IPS DF 19.7 (cell line): Measurements from ENCODE around the gene SMYD3.

Source experiments
- DNase-seq: peaks from one replicate; pipeline ENCODE4 v3.0.0-alpha.2; 2013; ENCODE audit warnings: low read depth, low spot score

The SMYD3 gene

GRCh38 chr1:246470585-246470984 lies 36.5 kb downstream of the SMYD3 start:
- no peak for DNase-seq

GRCh38 chr1:246462986-246463385 lies 44.1 kb downstream of the SMYD3 start:
- DNase-seq, result no peak

- DNase-seq, result no peak
These were observed 46.7 kb downstream of the SMYD3 start for GRCh38 chr1:246460406-246460805.

GRCh38 chr1:246459221-246459620 lies 47.9 kb downstream of the SMYD3 start:
- DNase-seq, result peak; percentile 20

GRCh38 chr1:246455476-246455875 lies 51.6 kb downstream of the SMYD3 start:
- no peak for DNase-seq

GRCh38 chr1:246454655-246455054 lies 52.4 kb downstream of the SMYD3 start:
- no peak for DNase-seq

GRCh38 chr1:246450611-246451251 lies 56.3 kb downstream of the SMYD3 start:
- DNase-seq, result no peak

- no peak for DNase-seq
These were observed 58.7 kb downstream of the SMYD3 start for GRCh38 chr1:246448373-246448772.

- no peak for DNase-seq
These were observed 59.6 kb downstream of the SMYD3 start for GRCh38 chr1:246447501-246447900.

- no peak for DNase-seq
These were observed 61.6 kb downstream of the SMYD3 start for GRCh38 chr1:246445503-246445902.

GRCh38 chr1:246444617-246445016 lies 62.5 kb downstream of the SMYD3 start:
- DNase-seq, result no peak

- no peak for DNase-seq
These were observed 69.1 kb downstream of the SMYD3 start for GRCh38 chr1:246437961-246438360.

GRCh38 chr1:246435421-246436041 lies 71.5 kb downstream of the SMYD3 start:
- no peak for DNase-seq

GRCh38 chr1:246434335-246434734 lies 72.7 kb downstream of the SMYD3 start:
- no peak for DNase-seq

- no peak for DNase-seq
These were observed 78.4 kb downstream of the SMYD3 start for GRCh38 chr1:246428542-246429308.

- DNase-seq, result no peak
These were observed 79.5 kb downstream of the SMYD3 start for GRCh38 chr1:246427611-246428010.

- DNase-seq, result no peak
These were observed 81.2 kb downstream of the SMYD3 start for GRCh38 chr1:246425895-246426294.

GRCh38 chr1:246425139-246425794 lies 81.8 kb downstream of the SMYD3 start:
- DNase-seq, result no peak

GRCh38 chr1:246420300-246420699 lies 86.8 kb downstream of the SMYD3 start:
- no peak for DNase-seq

- no peak for DNase-seq
These were observed 88.3 kb downstream of the SMYD3 start for GRCh38 chr1:246418565-246419312.

- no peak for DNase-seq
These were observed 89.1 kb downstream of the SMYD3 start for GRCh38 chr1:246417813-246418564.
